ACC112 (cell line): ENCODE data around the gene SEPTIN2.

Experiments
- H2AFZ ChIP-seq: fragments of 200-600 bp; sonication (generic); one replicate; pipeline ENCODE4 v1.6.0; 2017; ENCODE audit warnings: antibody characterized with exemption, low read length; ENCODE audit not compliant: unreplicated experiment
- H3K27ac ChIP-seq: fragments of 200-600 bp; sonication (generic); 2 replicates; pipeline ENCODE4 v1.5.1; 2014; ENCODE audit warnings: low read depth, mild to moderate bottlenecking, antibody characterized with exemption, low read length, moderate library complexity
- H3K27me3 ChIP-seq: fragments of 200-600 bp; sonication (generic); 2 replicates; pipeline ENCODE4 v1.6.1; 2014; ENCODE audit warnings: mild to moderate bottlenecking, antibody characterized with exemption, low read length, moderate library complexity, mixed read lengths; ENCODE audit not compliant: insufficient read depth
- H3K36me3 ChIP-seq: fragments of 200-600 bp; sonication (generic); 2 replicates; pipeline ENCODE4 v1.6.1; 2016; ENCODE audit warnings: mild to moderate bottlenecking, antibody characterized with exemption, low read length, moderate library complexity, mixed read lengths; ENCODE audit not compliant: insufficient read depth
- H3K4me1 ChIP-seq: fragments of 200-600 bp; sonication (generic); one replicate; pipeline ENCODE4 v1.6.1; 2016; ENCODE audit warnings: low read length, mixed read lengths; ENCODE audit not compliant: insufficient read depth, unreplicated experiment, control insufficient read depth
- H3K4me3 ChIP-seq: fragments of 200-600 bp; sonication (generic); 2 replicates; pipeline ENCODE4 v1.5.1; 2014; ENCODE audit warnings: mild to moderate bottlenecking, low read depth, low read length
- H3K79me2 ChIP-seq: fragments of 200-600 bp; sonication (generic); one replicate; pipeline ENCODE4 v1.6.0; 2016; ENCODE audit warnings: low read length; ENCODE audit not compliant: control insufficient read depth, unreplicated experiment, insufficient read depth

SEPTIN2 gene

GRCh38 chr2:241324775-241325174 lies 9.1 kb downstream of the SEPTIN2 start:
- peak overlapping the region; percentile 47; the same call in 1 of the 2 replicates for H3K4me3 ChIP-seq
- peaks cover 43% of the 10 kb centered on the region for H3K4me1 ChIP-seq
- H3K27me3 ChIP-seq: no peaks in the 10 kb centered on the region
- H3K27ac ChIP-seq: no peak overlapping the region
- peaks cover 98% of the 10 kb centered on the region for H3K79me2 ChIP-seq
- no peak overlapping the region for H2AFZ ChIP-seq
- H3K36me3 ChIP-seq: peaks cover 22% of the 10 kb centered on the region

GRCh38 chr2:241325257-241325656 lies 9.5 kb downstream of the SEPTIN2 start:
- Histone ChIP-seq H3K4me1 (peaks cover 38% of the 10 kb centered on the region), H3K27ac (no peak overlapping the region), H3K4me3 (no peak overlapping the region)

GRCh38 chr2:241329669-241330615 lies 14.2 kb downstream of the SEPTIN2 start:
- Histone ChIP-seq H3K36me3 (peaks cover 46% of the 10 kb centered on the region), H3K79me2 (peaks cover 96% of the 10 kb centered on the region), H3K27ac (no peak overlapping the region), H3K4me3 (no peak overlapping the region), H3K4me1 (peaks cover 4% of the 10 kb centered on the region), H2AFZ (no peak overlapping the region), H3K27me3 (no peaks in the 10 kb centered on the region)

More at GRCh38 chr2:241325257-241325656, 9.5 kb downstream of the SEPTIN2 start:
- H3K36me3 ChIP-seq: peaks cover 25% of the 10 kb centered on the region
- peaks cover 98% of the 10 kb centered on the region for H3K79me2 ChIP-seq
- H2AFZ ChIP-seq: no peak overlapping the region
- H3K27me3 ChIP-seq: no peaks in the 10 kb centered on the region

GRCh38 chr2:241330616-241330981 lies 14.9 kb downstream of the SEPTIN2 start:
- H3K79me2 ChIP-seq: peaks cover 95% of the 10 kb centered on the region
- peaks cover 51% of the 10 kb centered on the region for H3K36me3 ChIP-seq
- no peak overlapping the region for H3K27ac ChIP-seq
- H3K4me1 ChIP-seq: no peaks in the 10 kb centered on the region
- no peaks in the 10 kb centered on the region for H3K27me3 ChIP-seq
- no peak overlapping the region for H2AFZ ChIP-seq
- no peak overlapping the region for H3K4me3 ChIP-seq

- H3K36me3 ChIP-seq: peaks cover 41% of the 10 kb centered on the region
- H3K79me2 ChIP-seq: peaks cover 62% of the 10 kb centered on the region
These were observed 19.1 kb downstream of the SEPTIN2 start for GRCh38 chr2:241334813-241335212.

GRCh38 chr2:241339839-241340630 lies 24.3 kb downstream of the SEPTIN2 start:
- Histone ChIP-seq H3K27ac (peak overlapping the region; percentile 22), H3K79me2 (peaks cover 25% of the 10 kb centered on the region), H2AFZ (no peak overlapping the region), H3K4me1 (peaks cover 17% of the 10 kb centered on the region), H3K27me3 (no peaks in the 10 kb centered on the region), H3K36me3 (peaks cover 46% of the 10 kb centered on the region), H3K4me3 (no peak overlapping the region)

More at GRCh38 chr2:241334813-241335212, 19.1 kb downstream of the SEPTIN2 start:
- H3K4me1 ChIP-seq: peaks cover 9% of the 10 kb centered on the region
- H3K27me3 ChIP-seq: no peaks in the 10 kb centered on the region
- H3K27ac ChIP-seq: no peak overlapping the region
- no peak overlapping the region for H2AFZ ChIP-seq
- H3K4me3 ChIP-seq: no peak overlapping the region

GRCh38 chr2:241340631-241341163 lies 25.0 kb downstream of the SEPTIN2 start:
- H3K27ac ChIP-seq: peak overlapping the region; percentile 22; the same call in 1 of the 2 replicates
- no peaks in the 10 kb centered on the region for H3K27me3 ChIP-seq
- peaks cover 17% of the 10 kb centered on the region for H3K4me1 ChIP-seq
- H2AFZ ChIP-seq: no peak overlapping the region
- H3K4me3 ChIP-seq: no peak overlapping the region
- peaks cover 40% of the 10 kb centered on the region for H3K36me3 ChIP-seq
- peaks cover 19% of the 10 kb centered on the region for H3K79me2 ChIP-seq

GRCh38 chr2:241344925-241345651 lies 29.4 kb downstream of the SEPTIN2 start:
- no peaks in the 10 kb centered on the region for H3K27me3 ChIP-seq
- H3K36me3 ChIP-seq: peaks cover 35% of the 10 kb centered on the region
- no peak overlapping the region for H3K4me3 ChIP-seq
- H3K4me1 ChIP-seq: peaks cover 6% of the 10 kb centered on the region
- peaks cover 12% of the 10 kb centered on the region for H3K79me2 ChIP-seq
- peak overlapping the region; percentile 13; the same call in 1 of the 2 replicates for H3K27ac ChIP-seq
- H2AFZ ChIP-seq: no peak overlapping the region

- Histone ChIP-seq H3K4me3 (no peak overlapping the region), H3K79me2 (no peaks in the 10 kb centered on the region), H3K36me3 (peaks cover 36% of the 10 kb centered on the region), H2AFZ (no peak overlapping the region), H3K27ac (no peak overlapping the region), H3K4me1 (peaks cover 6% of the 10 kb centered on the region), H3K27me3 (no peaks in the 10 kb centered on the region)
These were observed 34.2 kb downstream of the SEPTIN2 start for GRCh38 chr2:241349941-241350340.

GRCh38 chr2:241350530-241350877 lies 34.8 kb downstream of the SEPTIN2 start:
- Histone ChIP-seq H3K4me3 (no peak overlapping the region), H2AFZ (no peak overlapping the region), H3K36me3 (peaks cover 36% of the 10 kb centered on the region), H3K27me3 (no peaks in the 10 kb centered on the region), H3K27ac (no peak overlapping the region), H3K4me1 (peaks cover 9% of the 10 kb centered on the region), H3K79me2 (no peaks in the 10 kb centered on the region)
